ENCODE measurements around the gene TSGA10IP.
A peak's percentile ranks its signal among the peaks of the same experiment; 100 is the strongest.

The TSGA10IP gene

DNA sequence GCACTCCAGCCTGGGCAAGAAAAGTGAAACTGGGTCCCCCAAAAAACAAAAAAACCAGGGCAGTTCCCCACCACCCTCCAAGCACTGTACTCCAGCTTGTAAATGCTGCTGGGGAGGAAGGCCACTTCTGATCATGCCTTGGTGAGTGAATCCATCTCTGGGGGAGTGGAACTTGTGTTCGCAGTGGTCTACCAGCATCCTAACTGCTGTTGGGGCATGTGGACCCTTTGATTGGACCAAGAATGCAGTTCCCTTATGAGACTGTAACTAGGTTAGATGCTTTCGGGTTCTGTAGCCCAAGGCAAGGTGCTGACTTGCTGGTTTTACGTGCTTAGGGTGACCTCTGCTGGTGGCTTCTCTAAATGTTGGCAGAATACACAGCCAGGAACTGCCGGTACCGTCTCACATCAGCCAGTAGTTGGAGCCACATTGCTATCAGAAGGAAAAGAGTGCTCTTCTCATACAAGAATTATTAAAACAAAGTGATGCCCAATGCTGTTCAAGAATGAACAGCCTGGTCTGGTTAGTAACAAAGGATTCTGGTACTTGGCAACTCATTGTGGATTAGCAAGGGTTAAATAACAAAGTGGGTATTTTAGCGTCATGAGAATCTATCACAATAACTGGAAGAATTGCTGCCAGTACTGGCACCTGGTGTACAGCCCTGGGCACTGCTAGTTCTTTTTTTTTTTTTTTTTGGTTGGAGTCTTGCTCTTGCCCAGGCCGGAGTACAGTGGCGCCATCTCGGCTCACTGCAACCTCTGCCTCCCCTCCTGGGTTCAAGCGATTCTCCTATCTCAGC, 43.7 kb downstream of the TSGA10IP start:
- Histone ChIP-seq H3K9me3 (no peaks in the 10 kb centered on the region), H3K27ac (peak overlapping the region; percentile 46), H3K36me3 (no peaks in the 10 kb centered on the region), H3K4me3 (ENCODE audit: low read depth in 1 of 2, low read length in 1 of 2) (no peak overlapping the region), H3K27me3 (no peaks in the 10 kb centered on the region), H3K4me1 (ENCODE audit: control insufficient read depth in 1 of 2, insufficient read depth in 1 of 2, low read depth in 1 of 2, low read length in 1 of 2) (peaks cover 6% of the 10 kb centered on the region in 2 experiments)
- TF ChIP-seq, protein P1, sequence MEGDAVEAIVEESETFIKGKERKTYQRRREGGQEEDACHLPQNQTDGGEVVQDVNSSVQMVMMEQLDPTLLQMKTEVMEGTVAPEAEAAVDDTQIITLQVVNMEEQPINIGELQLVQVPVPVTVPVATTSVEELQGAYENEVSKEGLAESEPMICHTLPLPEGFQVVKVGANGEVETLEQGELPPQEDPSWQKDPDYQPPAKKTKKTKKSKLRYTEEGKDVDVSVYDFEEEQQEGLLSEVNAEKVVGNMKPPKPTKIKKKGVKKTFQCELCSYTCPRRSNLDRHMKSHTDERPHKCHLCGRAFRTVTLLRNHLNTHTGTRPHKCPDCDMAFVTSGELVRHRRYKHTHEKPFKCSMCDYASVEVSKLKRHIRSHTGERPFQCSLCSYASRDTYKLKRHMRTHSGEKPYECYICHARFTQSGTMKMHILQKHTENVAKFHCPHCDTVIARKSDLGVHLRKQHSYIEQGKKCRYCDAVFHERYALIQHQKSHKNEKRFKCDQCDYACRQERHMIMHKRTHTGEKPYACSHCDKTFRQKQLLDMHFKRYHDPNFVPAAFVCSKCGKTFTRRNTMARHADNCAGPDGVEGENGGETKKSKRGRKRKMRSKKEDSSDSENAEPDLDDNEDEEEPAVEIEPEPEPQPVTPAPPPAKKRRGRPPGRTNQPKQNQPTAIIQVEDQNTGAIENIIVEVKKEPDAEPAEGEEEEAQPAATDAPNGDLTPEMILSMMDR (IDR thresholded peaks at IDR 0.05) = peak; percentile 99

DNA sequence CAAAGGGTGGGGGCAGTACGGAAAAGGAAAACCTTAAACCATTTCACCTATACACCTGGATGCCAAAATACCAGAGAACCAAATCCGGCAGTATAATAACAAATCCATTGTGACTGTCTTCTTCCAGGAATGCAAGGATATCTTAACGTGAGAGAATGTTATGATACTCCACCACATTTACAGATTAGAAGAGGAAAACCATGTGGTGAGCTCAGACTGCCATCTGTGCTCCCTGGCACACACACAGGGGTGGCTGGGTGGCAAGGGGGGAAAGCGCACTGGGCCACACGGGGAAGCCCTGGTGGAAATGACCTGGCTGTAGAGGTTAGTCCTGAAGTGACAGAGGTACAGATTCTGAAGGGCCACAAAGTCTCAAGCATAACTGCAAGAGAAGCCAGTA, 46.8 kb downstream of the TSGA10IP start:
- Histone ChIP-seq H3K27me3 (no peaks in the 10 kb centered on the region), H3K4me1 (ENCODE audit: control insufficient read depth in 1 of 2, insufficient read depth in 1 of 2, low read depth in 1 of 2, low read length in 1 of 2) (peaks cover 6% of the 10 kb centered on the region in 2 experiments), H3K27ac (no peak overlapping the region), H3K36me3 (peaks cover 7% of the 10 kb centered on the region), H3K9me3 (no peaks in the 10 kb centered on the region), H3K4me3 (ENCODE audit: low read depth in 1 of 2, low read length in 1 of 2) (no peak overlapping the region)
- TF ChIP-seq, protein P1 (IDR thresholded peaks at IDR 0.05) = no peak

DNA sequence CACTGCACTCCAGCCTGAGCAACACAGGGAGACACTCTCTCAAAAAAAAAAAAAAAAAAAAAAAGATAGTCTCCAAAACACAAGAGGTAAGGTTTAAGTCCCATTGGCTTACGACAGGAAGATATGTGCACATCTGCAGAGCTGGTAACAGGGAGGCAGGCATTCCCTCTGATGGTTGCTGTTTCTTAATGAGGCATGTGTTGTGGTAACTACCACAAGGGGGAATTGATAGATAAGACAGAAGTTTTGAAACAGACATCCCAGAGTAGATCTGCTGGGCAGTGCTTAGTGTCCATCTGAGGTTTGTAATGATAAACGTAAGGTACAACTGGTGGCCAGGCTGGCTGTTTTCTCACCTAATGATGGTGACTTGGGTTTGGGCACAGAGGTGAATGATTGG, 52.0 kb downstream of the TSGA10IP start:
- peaks cover 40% of the 10 kb centered on the region for H3K36me3 ChIP-seq
- no peaks in the 10 kb centered on the region for H3K27me3 ChIP-seq
- H3K4me3 ChIP-seq (ENCODE audit: low read depth in 1 of 2, low read length in 1 of 2) = no peak overlapping the region
- no peaks in the 10 kb centered on the region for H3K9me3 ChIP-seq
- H3K4me1 ChIP-seq (ENCODE audit: control insufficient read depth in 1 of 2, insufficient read depth in 1 of 2, low read depth in 1 of 2, low read length in 1 of 2) = peaks cover 8 to 16% of the 10 kb centered on the region in 2 experiments
- TF ChIP-seq, protein P1 (IDR thresholded peaks at IDR 0.05) = no peak
- H3K27ac ChIP-seq = no peak overlapping the region

DNA sequence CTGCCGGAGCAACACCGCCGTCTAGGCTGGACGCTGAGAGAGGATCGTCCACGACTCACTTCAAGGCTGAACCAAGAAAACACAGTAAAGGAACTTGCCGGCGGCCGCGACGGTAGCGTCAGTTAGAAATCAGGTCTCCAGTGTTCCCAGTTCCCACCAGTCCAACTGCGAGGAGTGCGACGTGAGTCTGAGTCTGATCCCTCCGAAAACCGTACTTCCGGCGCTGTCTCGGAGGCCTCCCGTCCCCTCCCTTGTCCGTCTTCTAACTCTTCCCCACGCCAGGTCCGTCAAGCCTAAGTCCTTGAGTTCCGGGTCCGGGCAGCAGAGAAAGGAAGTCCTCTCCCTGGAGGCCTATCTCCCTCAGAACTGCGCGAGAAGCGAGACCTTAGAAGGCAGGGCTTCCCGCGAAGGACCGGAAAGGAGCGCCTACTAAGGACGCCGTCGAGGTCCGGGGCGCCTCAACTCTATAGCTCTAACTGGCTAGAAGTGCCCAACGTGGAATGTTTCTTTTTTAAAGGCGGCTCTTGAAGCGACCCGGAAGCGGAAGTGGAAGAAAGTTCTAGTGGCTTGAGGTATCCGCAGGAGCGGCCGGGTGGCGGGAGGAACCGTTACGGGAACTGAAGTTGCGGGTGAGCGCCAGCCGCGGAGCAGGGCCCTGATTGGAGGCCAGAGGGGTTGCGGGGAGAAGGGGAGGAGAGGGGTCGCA, 56.8 kb downstream of the TSGA10IP start, which contains the start of the genes BANF1 and EIF1AD:
Gene BANF1, plus strand, starts transcription at position 562 of the 706 bp plus-strand sequence. CDS start 748 bp downstream, outside the sequence.
Gene EIF1AD, minus strand, starts transcription at position 216 of the 706 bp plus-strand sequence. CDS start 1,768 bp downstream, outside the sequence.
- TF ChIP-seq, protein P1 (IDR thresholded peaks at IDR 0.05) = peak; percentile 35
- peaks cover 16 to 25% of the 10 kb centered on the region in 2 experiments for H3K4me1 ChIP-seq (ENCODE audit: control insufficient read depth in 1 of 2, insufficient read depth in 1 of 2, low read depth in 1 of 2, low read length in 1 of 2)
- H3K36me3 ChIP-seq = peaks cover 33% of the 10 kb centered on the region
- H3K9me3 ChIP-seq = no peaks in the 10 kb centered on the region
- H3K27me3 ChIP-seq = no peaks in the 10 kb centered on the region
- peak within 1 kb of the TSS; percentile 76 to 99 for H3K4me3 ChIP-seq (ENCODE audit: low read depth in 1 of 2, low read length in 1 of 2)
- peak within 1 kb of the TSS; percentile 96 for H3K27ac ChIP-seq

DNA sequence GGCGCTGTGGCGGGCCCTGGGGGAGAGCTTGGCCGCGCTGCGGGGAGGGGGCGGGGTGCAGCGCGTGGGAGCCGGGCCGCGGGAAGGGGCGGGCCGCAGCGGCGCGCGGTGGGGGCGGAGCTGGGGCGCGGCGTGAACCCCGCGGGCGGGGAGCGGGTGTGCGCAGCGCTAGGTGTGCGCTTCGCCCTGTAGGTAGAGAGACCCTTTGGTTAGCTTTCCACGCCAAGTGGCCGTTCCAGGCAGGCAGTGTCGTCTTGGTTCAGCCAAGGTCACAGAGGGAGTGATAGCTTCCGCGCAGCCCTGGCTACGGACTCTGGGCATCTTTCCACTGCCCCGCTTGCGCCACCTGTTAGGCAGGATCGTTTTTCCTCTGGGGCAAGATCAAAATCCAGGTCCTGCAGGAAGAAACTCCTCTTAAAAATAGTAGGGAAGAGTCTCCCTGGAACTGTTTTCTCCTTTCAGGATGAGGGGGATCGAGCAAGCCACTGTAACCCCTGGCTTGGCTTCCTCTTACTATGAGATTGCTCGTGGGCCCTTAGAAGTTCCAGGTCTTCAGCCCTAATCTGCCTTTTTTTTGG, 57.5 kb downstream of the TSGA10IP start:
- H3K36me3 ChIP-seq = peaks cover 26% of the 10 kb centered on the region

More for the DNA sequence above, 57.5 kb downstream of the TSGA10IP start:
- TF ChIP-seq, protein P1 (IDR thresholded peaks at IDR 0.05) = no peak
- H3K4me3 ChIP-seq (ENCODE audit: low read depth in 1 of 2, low read length in 1 of 2) = peak overlapping the region; percentile 76 to 99
- peak overlapping the region; percentile 96 for H3K27ac ChIP-seq
- peaks cover 16 to 25% of the 10 kb centered on the region in 2 experiments for H3K4me1 ChIP-seq (ENCODE audit: control insufficient read depth in 1 of 2, insufficient read depth in 1 of 2, low read depth in 1 of 2, low read length in 1 of 2)
- H3K27me3 ChIP-seq = no peaks in the 10 kb centered on the region
- no peaks in the 10 kb centered on the region for H3K9me3 ChIP-seq

Data from neutrophil (primary cell).